Stimulated activated memory B cell treated with anti-CD40 and anti-IgM and Interleukin-4, amounts not matched to agents 10 μg/mL and 1 μg/mL and 100 μg/mL, for 72 hours (primary cell): ENCODE results near the gene NPAS3.

Experiments
- ATAC-seq: fragments of 150-1000 bp; cut with Tn5 transposase; 2 replicates; pipeline ENCODE4 v1.10.0; 2021
- H3K27ac Mint-ChIP-seq: one replicate; pipeline ENCODE4 v1.8.0; 2022; ENCODE audit warnings: mild to moderate bottlenecking, mixed read lengths
- H3K27me3 Mint-ChIP-seq: one replicate; pipeline ENCODE4 v1.8.0; 2022; ENCODE audit warnings: mixed read lengths
- H3K36me3 Mint-ChIP-seq: one replicate; pipeline ENCODE4 v1.8.0; 2022; ENCODE audit warnings: mixed read lengths
- H3K4me1 Mint-ChIP-seq: one replicate; pipeline ENCODE4 v1.8.0; 2022; ENCODE audit warnings: mixed read lengths
- H3K4me3 Mint-ChIP-seq: one replicate; pipeline ENCODE4 v1.8.0; 2022; ENCODE audit warnings: mild to moderate bottlenecking, moderate library complexity, mixed read lengths
- H3K9me3 Mint-ChIP-seq: one replicate; pipeline ENCODE4 v1.8.0; 2022; ENCODE audit warnings: mixed read lengths

NPAS3 gene

GRCh38 chr14:33381717-33382116 lies 443.0 kb downstream of the NPAS3 start:
- Mint-ChIP-seq H3K9me3 (no peaks in the 10 kb centered on the region), H3K27me3 (no peaks in the 10 kb centered on the region), H3K4me3 (no peak overlapping the region), H3K4me1 (no peaks in the 10 kb centered on the region), H3K36me3 (no peaks in the 10 kb centered on the region), H3K27ac (no peak overlapping the region)
- ATAC-seq = no peak

GRCh38 chr14:33386140-33386539 lies 447.5 kb downstream of the NPAS3 start:
- no peaks in the 10 kb centered on the region for H3K36me3 Mint-ChIP-seq
- no peaks in the 10 kb centered on the region for H3K27me3 Mint-ChIP-seq
- ATAC-seq = no peak
- no peak overlapping the region for H3K4me3 Mint-ChIP-seq
- no peaks in the 10 kb centered on the region for H3K4me1 Mint-ChIP-seq
- H3K27ac Mint-ChIP-seq = no peak overlapping the region
- no peaks in the 10 kb centered on the region for H3K9me3 Mint-ChIP-seq

DNA sequence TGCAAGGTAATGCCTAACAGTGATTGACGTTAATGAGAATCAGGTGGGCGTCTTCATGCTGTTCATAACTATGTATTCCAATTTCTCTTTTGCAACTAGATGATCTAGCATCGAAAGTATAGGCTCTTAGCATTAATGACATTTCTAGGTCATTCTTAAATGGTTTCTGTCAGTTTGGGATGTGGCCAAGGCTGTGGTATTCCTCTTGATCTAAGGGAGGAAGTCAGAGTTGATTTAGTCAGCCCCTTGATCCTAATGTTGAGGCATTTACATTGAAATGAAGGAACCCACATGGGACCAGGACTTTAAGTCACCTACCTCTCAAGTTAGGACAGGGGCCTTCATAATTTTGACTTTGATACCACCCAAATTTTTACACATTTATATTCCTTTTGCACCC lies 448.1 kb downstream of the NPAS3 start:
- no peak overlapping the region for H3K27ac Mint-ChIP-seq
- H3K27me3 Mint-ChIP-seq = no peaks in the 10 kb centered on the region
- no peak overlapping the region for H3K4me3 Mint-ChIP-seq
- H3K36me3 Mint-ChIP-seq = no peaks in the 10 kb centered on the region
- no peak for ATAC-seq
- no peaks in the 10 kb centered on the region for H3K4me1 Mint-ChIP-seq
- no peaks in the 10 kb centered on the region for H3K9me3 Mint-ChIP-seq

DNA sequence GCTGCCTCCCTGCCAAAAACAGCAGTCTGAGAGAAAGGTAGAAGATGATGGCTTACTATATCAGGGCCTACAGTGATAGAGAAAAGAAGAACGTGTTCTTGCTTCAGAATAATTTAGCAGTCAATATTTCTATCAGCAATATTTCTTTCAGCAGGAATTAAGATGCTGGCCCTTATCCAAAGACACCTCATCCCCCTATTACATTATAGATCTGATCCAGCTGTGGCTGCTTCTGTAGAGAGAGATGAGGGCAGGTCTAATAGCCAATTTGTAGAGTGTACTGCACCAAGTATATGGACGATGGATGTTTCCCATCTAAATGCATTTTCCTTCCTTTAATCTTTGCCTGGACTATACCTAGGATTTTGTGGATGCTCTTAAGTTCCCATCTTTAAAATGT lies 451.7 kb downstream of the NPAS3 start:
- H3K4me3 Mint-ChIP-seq = no peak overlapping the region
- no peaks in the 10 kb centered on the region for H3K9me3 Mint-ChIP-seq
- H3K27me3 Mint-ChIP-seq = no peaks in the 10 kb centered on the region
- no peak for ATAC-seq
- no peaks in the 10 kb centered on the region for H3K4me1 Mint-ChIP-seq
- H3K36me3 Mint-ChIP-seq = no peaks in the 10 kb centered on the region
- H3K27ac Mint-ChIP-seq = no peak overlapping the region

- Mint-ChIP-seq H3K36me3 (no peaks in the 10 kb centered on the region), H3K9me3 (no peaks in the 10 kb centered on the region), H3K4me1 (no peaks in the 10 kb centered on the region), H3K27me3 (no peaks in the 10 kb centered on the region), H3K4me3 (no peak overlapping the region), H3K27ac (no peak overlapping the region)
- ATAC-seq = no peak
Measured at GRCh38 chr14:33393231-33393894, 454.7 kb downstream of the NPAS3 start.

DNA sequence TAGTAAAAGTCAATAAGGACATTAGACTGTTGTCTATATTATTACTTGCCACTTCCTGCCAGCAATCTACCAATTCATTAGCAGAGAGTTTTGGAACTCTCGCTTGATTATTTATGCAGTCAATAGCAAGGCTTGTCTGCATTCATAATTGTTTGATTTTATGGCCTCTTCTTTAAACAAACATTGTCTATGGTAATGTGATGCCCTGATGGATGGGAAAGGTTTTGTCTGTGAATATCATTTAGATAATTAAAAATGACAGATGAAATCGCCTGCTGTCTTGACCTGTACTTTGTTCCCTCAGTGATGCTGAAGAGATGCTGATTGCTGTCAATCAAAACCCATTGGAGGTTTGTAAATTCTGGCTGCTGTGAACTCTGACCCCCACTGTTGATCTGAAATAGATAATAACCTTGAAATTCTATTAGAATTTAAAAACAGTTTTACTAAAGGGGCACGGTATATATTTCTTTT lies 455.3 kb downstream of the NPAS3 start:
- Mint-ChIP-seq H3K27me3 (no peaks in the 10 kb centered on the region), H3K9me3 (no peaks in the 10 kb centered on the region), H3K4me3 (no peak overlapping the region), H3K36me3 (no peaks in the 10 kb centered on the region), H3K4me1 (no peaks in the 10 kb centered on the region), H3K27ac (no peak overlapping the region)
- no peak for ATAC-seq

DNA sequence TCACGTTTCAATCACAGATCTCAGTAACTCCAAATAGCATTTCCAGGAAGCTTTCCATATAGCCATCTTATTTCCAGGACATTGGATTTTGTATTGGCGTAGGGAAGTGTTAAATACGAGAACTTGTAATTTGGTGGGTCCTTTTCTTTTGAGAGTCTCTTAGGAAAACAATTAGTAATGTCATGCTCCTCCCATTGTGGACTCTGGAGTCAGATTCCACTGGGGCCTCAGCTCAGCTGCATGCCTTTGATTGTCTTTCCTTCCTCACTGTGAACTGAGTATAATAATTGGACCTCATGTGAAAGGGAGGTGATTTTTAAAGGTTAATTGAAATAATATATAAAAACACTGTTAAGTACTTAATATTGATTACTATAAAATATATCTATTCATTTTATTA lies 462.6 kb downstream of the NPAS3 start:
- H3K27ac Mint-ChIP-seq = no peak overlapping the region
- H3K27me3 Mint-ChIP-seq = no peaks in the 10 kb centered on the region
- ATAC-seq = no peak

GRCh38 chr14:33402604-33403003 lies 463.9 kb downstream of the NPAS3 start:
- Mint-ChIP-seq H3K4me1 (no peaks in the 10 kb centered on the region), H3K4me3 (no peak overlapping the region), H3K9me3 (no peaks in the 10 kb centered on the region), H3K27me3 (no peaks in the 10 kb centered on the region), H3K27ac (no peak overlapping the region), H3K36me3 (no peaks in the 10 kb centered on the region)
- ATAC-seq = no peak

More for the DNA sequence above, 462.6 kb downstream of the NPAS3 start:
- H3K4me1 Mint-ChIP-seq = no peaks in the 10 kb centered on the region
- no peaks in the 10 kb centered on the region for H3K36me3 Mint-ChIP-seq
- no peak overlapping the region for H3K4me3 Mint-ChIP-seq
- no peaks in the 10 kb centered on the region for H3K9me3 Mint-ChIP-seq

DNA sequence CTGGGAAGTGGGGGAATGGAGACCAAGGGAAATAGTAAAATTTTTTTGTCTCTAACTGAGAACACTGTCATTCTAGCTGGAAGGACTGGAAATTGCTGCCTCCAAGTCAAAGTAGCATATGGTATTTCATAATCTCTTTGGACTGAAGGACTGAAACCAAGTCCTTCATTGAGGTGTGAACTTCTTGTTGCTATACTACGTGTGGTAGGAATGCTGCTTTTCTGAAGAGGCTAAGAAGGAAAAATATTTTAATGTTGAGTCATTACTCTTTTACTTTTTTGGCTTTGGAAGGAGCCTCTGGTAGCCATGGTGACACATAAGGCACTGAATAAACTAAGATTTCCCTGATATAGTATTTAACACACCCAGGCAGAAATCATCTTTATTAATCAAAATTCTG lies 465.4 kb downstream of the NPAS3 start:
- Mint-ChIP-seq H3K27me3 (no peaks in the 10 kb centered on the region), H3K36me3 (no peaks in the 10 kb centered on the region), H3K4me1 (no peaks in the 10 kb centered on the region), H3K9me3 (no peaks in the 10 kb centered on the region), H3K4me3 (no peak overlapping the region), H3K27ac (no peak overlapping the region)
- ATAC-seq = no peak

DNA sequence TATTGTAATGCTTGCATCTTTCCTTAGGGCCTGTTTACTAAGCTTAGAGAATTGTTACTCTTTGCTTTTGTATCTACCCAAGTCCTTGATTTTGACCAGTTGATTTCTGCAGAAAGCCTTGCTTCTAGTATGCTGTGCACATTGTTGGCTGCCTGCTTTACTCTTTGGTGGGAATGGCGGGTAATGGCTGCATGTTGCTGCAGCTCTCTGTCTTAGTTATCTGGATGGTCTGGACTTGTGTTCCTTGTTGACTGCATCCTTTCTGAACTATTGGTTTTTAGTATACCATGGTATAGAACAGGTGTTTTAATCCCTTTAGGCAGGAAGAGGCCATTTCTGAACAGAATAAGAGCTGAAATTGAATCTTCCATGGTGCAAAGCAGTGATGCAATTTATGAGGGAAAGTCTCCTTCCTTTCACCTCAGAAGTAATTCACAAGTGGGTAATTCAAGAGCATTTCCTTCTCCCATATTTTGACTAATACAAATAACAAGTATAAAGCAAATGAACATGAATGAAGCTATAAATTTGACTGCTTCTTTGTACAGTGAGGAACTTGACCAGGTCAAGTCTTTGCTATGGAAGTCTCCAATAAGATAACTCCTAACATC lies 466.4 kb downstream of the NPAS3 start:
- Mint-ChIP-seq H3K9me3 (no peaks in the 10 kb centered on the region), H3K36me3 (no peaks in the 10 kb centered on the region), H3K4me1 (no peaks in the 10 kb centered on the region), H3K27ac (no peak overlapping the region), H3K4me3 (no peak overlapping the region), H3K27me3 (no peaks in the 10 kb centered on the region)
- ATAC-seq = no peak

GRCh38 chr14:33406766-33407165 lies 468.1 kb downstream of the NPAS3 start:
- no peaks in the 10 kb centered on the region for H3K36me3 Mint-ChIP-seq
- no peaks in the 10 kb centered on the region for H3K4me1 Mint-ChIP-seq
- no peak overlapping the region for H3K4me3 Mint-ChIP-seq
- H3K27ac Mint-ChIP-seq = no peak overlapping the region
- ATAC-seq = no peak
- H3K27me3 Mint-ChIP-seq = no peaks in the 10 kb centered on the region
- no peaks in the 10 kb centered on the region for H3K9me3 Mint-ChIP-seq

DNA sequence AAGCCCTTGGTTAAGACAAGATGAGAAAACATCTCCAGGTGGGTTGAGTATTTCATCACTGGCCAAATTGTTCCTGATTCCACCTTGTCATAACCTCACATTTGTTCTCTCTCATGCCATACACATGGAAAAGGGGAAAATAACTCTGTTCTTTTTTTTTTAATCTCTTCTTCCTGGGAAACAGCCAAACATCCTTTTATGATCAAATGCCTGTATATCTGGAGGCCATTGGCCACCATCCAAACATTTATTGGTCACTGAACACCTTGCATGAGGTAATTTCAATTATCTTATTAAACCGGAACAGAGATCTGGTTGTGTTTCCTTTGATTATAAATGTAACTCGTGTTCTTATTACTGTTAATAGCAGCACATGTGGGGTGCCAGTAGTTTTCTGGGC lies 469.6 kb downstream of the NPAS3 start:
- no peaks in the 10 kb centered on the region for H3K27me3 Mint-ChIP-seq
- no peak overlapping the region for H3K27ac Mint-ChIP-seq
- ATAC-seq = no peak

DNA sequence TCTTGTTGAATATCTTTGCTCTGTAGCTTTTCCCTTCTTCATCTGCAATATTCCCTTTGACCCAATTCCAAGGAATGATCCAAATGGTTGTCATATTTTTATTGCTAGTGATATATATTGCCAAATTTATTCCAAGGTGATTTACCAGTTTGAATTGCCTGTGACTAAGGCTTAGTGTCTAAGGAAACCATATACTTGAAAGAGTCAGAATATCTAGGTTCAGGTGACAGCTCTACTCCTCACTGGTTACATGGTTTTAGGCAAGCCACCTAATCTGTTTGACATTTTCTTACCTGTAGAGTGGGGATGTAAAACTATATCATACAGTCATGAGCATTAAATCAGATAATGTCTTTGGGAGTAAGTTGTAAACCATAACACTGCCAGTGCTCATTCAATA lies 473.8 kb downstream of the NPAS3 start:
- ATAC-seq = no peak
- no peaks in the 10 kb centered on the region for H3K4me1 Mint-ChIP-seq
- no peak overlapping the region for H3K27ac Mint-ChIP-seq
- no peaks in the 10 kb centered on the region for H3K27me3 Mint-ChIP-seq
- H3K4me3 Mint-ChIP-seq = no peak overlapping the region
- no peaks in the 10 kb centered on the region for H3K9me3 Mint-ChIP-seq
- no peaks in the 10 kb centered on the region for H3K36me3 Mint-ChIP-seq

More for the DNA sequence above, 469.6 kb downstream of the NPAS3 start:
- no peaks in the 10 kb centered on the region for H3K9me3 Mint-ChIP-seq
- no peaks in the 10 kb centered on the region for H3K36me3 Mint-ChIP-seq
- no peak overlapping the region for H3K4me3 Mint-ChIP-seq
- H3K4me1 Mint-ChIP-seq = no peaks in the 10 kb centered on the region

- no peaks in the 10 kb centered on the region for H3K27me3 Mint-ChIP-seq
- H3K9me3 Mint-ChIP-seq = no peaks in the 10 kb centered on the region
- no peaks in the 10 kb centered on the region for H3K4me1 Mint-ChIP-seq
- H3K36me3 Mint-ChIP-seq = no peaks in the 10 kb centered on the region
- no peak for ATAC-seq
- H3K27ac Mint-ChIP-seq = no peak overlapping the region
- H3K4me3 Mint-ChIP-seq = no peak overlapping the region
Measured at GRCh38 chr14:33413381-33413780, 474.7 kb downstream of the NPAS3 start.

DNA sequence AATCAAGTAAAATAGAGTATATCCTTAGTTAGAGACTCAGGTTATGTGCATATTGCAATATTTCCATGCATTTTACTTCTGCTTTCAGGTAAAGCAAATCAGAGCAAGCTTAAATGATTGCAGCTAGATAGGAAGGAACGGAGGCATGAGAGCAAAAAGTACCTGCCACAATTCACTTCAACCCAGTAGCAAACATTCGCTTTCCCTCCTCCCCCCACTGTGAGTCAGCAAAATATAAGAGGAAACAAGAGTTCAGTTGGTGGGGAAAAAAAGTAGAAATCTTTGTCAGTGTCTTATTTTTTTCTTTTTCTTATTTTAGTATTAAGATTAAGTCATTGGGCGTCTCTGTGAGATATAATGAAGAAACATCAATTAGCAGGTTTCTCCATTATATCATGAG lies 475.4 kb downstream of the NPAS3 start:
- H3K27me3 Mint-ChIP-seq = no peaks in the 10 kb centered on the region
- ATAC-seq = no peak
- H3K4me3 Mint-ChIP-seq = no peak overlapping the region
- no peaks in the 10 kb centered on the region for H3K9me3 Mint-ChIP-seq
- no peaks in the 10 kb centered on the region for H3K4me1 Mint-ChIP-seq
- no peak overlapping the region for H3K27ac Mint-ChIP-seq
- no peaks in the 10 kb centered on the region for H3K36me3 Mint-ChIP-seq

GRCh38 chr14:33420051-33420627 lies 481.5 kb downstream of the NPAS3 start:
- no peaks in the 10 kb centered on the region for H3K4me1 Mint-ChIP-seq
- no peaks in the 10 kb centered on the region for H3K9me3 Mint-ChIP-seq
- ATAC-seq = no peak
- H3K27me3 Mint-ChIP-seq = no peaks in the 10 kb centered on the region
- H3K27ac Mint-ChIP-seq = no peak overlapping the region
- no peak overlapping the region for H3K4me3 Mint-ChIP-seq
- no peaks in the 10 kb centered on the region for H3K36me3 Mint-ChIP-seq
